ENCODE measurements around the gene HNF1B. TPM values are rescaled to one million over a fixed set of nuclear protein-coding genes. Genes with fewer than 3 reads are reported as not detected.
"Not testable (repeated sequence)": the region's sequence is repeated elsewhere in the genome, so short reads cannot be mapped to it uniquely, and the experiment has no call there.

The HNF1B gene
- polyA plus RNA-seq, 1 donor: not detected

- no peak for DNase-seq (ENCODE audit: low read depth)
These were observed 43.4 kb downstream of the HNF1B start for GRCh38 chr17:37701496-37701898.

GRCh38 chr17:37700881-37701280, 44.0 kb downstream of the HNF1B start:
- DNase-seq (ENCODE audit: low read depth): no peak

GRCh38 chr17:37699285-37699973, 45.4 kb downstream of the HNF1B start:
- DNase-seq (ENCODE audit: low read depth): no peak

GRCh38 chr17:37698911-37699255, 46.0 kb downstream of the HNF1B start:
- no peak for DNase-seq (ENCODE audit: low read depth)

- DNase-seq (ENCODE audit: low read depth): no peak
These were observed 46.5 kb downstream of the HNF1B start for GRCh38 chr17:37698132-37698910.

GRCh38 chr17:37697381-37697780, 47.5 kb downstream of the HNF1B start:
- DNase-seq (ENCODE audit: low read depth): no peak

GRCh38 chr17:37696366-37696765, 48.5 kb downstream of the HNF1B start:
- no peak for DNase-seq (ENCODE audit: low read depth)

- no peak for DNase-seq (ENCODE audit: low read depth)
These were observed 49.1 kb downstream of the HNF1B start for GRCh38 chr17:37695726-37696125.

GRCh38 chr17:37694734-37695133, 50.1 kb downstream of the HNF1B start:
- DNase-seq (ENCODE audit: low read depth): no peak

GRCh38 chr17:37693328-37693727, 51.5 kb downstream of the HNF1B start:
- no peak for DNase-seq (ENCODE audit: low read depth)

GRCh38 chr17:37691807-37692206, 53.1 kb downstream of the HNF1B start:
- no peak for DNase-seq (ENCODE audit: low read depth)

- no peak for DNase-seq (ENCODE audit: low read depth)
These were observed 55.5 kb downstream of the HNF1B start for GRCh38 chr17:37689317-37689716.

GRCh38 chr17:37683454-37683984, 61.3 kb downstream of the HNF1B start:
- DNase-seq (ENCODE audit: low read depth): no peak

- DNase-seq (ENCODE audit: low read depth): no peak
These were observed 62.9 kb downstream of the HNF1B start for GRCh38 chr17:37682007-37682406.

- not testable (repeated sequence) for DNase-seq (ENCODE audit: low read depth)
These were observed 64.9 kb downstream of the HNF1B start for GRCh38 chr17:37679995-37680394.

GRCh38 chr17:37678036-37678435, 66.8 kb downstream of the HNF1B start:
- no peak for DNase-seq (ENCODE audit: low read depth)

- no peak for DNase-seq (ENCODE audit: low read depth)
These were observed 67.8 kb downstream of the HNF1B start for GRCh38 chr17:37677021-37677420.

- no peak for DNase-seq (ENCODE audit: low read depth)
These were observed 68.5 kb downstream of the HNF1B start for GRCh38 chr17:37676115-37676925.

GRCh38 chr17:37674511-37674910, 70.3 kb downstream of the HNF1B start:
- DNase-seq (ENCODE audit: low read depth): no peak

GRCh38 chr17:37673386-37673785, 71.5 kb downstream of the HNF1B start:
- DNase-seq (ENCODE audit: low read depth): no peak

- DNase-seq (ENCODE audit: low read depth): no peak
These were observed 72.2 kb downstream of the HNF1B start for GRCh38 chr17:37672548-37673078.
